Fibroblast of mammary gland (primary cell): ENCODE data around the gene XRCC6.

Experiments used
- DNase-seq: peaks from one replicate; pipeline ENCODE4 v3.0.0-alpha.2; 2010; ENCODE audit warnings: low read depth
- H3K4me3 ChIP-seq: 2 replicates; pipeline ENCODE4 v1.5.1; 2011; ENCODE audit warnings: low read depth, mild to moderate bottlenecking, low read length, moderate library complexity; ENCODE audit not compliant: control insufficient read depth
- TF ChIP-seq, protein P1 (sequence below): conservative IDR thresholded peaks from 2 replicates; pipeline ENCODE4 v1.5.1; 2011; ENCODE audit warnings: low read depth, low read length, inconsistent platforms; ENCODE audit not compliant: control insufficient read depth, insufficient read depth

XRCC6 gene

GRCh38 chr22:41650821-41651220 lies 29.7 kb downstream of the XRCC6 start:
- TF ChIP-seq, protein P1, sequence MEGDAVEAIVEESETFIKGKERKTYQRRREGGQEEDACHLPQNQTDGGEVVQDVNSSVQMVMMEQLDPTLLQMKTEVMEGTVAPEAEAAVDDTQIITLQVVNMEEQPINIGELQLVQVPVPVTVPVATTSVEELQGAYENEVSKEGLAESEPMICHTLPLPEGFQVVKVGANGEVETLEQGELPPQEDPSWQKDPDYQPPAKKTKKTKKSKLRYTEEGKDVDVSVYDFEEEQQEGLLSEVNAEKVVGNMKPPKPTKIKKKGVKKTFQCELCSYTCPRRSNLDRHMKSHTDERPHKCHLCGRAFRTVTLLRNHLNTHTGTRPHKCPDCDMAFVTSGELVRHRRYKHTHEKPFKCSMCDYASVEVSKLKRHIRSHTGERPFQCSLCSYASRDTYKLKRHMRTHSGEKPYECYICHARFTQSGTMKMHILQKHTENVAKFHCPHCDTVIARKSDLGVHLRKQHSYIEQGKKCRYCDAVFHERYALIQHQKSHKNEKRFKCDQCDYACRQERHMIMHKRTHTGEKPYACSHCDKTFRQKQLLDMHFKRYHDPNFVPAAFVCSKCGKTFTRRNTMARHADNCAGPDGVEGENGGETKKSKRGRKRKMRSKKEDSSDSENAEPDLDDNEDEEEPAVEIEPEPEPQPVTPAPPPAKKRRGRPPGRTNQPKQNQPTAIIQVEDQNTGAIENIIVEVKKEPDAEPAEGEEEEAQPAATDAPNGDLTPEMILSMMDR = no peak
- DNase-seq = no peak

GRCh38 chr22:41654322-41654721 lies 33.2 kb downstream of the XRCC6 start:
- TF ChIP-seq, protein P1 = no peak
- no peak for DNase-seq

More at GRCh38 chr22:41650821-41651220, 29.7 kb downstream of the XRCC6 start:
- H3K4me3 ChIP-seq = no peak overlapping the region

DNA sequence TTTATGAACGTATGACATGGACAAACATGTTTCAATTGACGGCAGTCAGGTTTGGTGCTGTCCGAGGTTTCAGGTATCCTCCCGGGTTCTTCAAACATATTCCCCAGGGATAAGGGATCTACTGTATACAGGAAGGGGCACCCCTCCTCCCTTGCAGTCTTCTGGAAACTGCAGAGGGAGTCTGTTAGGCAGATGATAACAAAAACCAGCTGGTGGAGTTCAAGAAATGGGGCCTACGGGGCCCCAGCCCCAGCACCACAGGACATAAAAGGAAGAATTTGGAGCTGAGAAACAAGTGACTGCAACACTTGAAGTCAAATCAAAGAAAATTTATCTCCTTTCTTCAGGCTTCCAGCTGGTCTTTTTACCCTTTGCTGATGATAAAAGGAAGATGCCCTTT lies 35.5 kb downstream of the XRCC6 start:
- TF ChIP-seq, protein P1 = no peak
- H3K4me3 ChIP-seq = no peak overlapping the region
- no peak for DNase-seq

More at GRCh38 chr22:41654322-41654721, 33.2 kb downstream of the XRCC6 start:
- no peak overlapping the region for H3K4me3 ChIP-seq

DNA sequence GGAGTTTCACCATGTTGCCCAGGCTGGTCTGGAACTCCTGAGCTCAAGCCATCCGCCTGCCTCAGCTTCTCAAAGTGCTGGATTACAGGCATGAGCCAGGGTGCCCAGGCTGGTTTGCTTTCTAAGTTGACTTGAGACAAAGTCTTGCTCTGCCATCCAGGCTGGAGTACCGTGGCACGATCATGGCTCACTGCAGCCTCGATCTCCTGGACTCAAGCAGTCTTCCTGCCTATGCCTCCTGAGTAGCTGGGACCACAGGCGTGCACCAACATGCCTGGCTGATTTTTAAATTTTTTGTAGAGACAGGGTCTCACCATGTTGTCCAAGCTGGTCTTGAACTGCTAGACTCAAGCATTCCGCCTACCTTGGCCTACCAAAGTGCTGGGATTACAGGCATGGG lies 36.6 kb downstream of the XRCC6 start:
- TF ChIP-seq, protein P1 = no peak

GRCh38 chr22:41658869-41659268 lies 37.8 kb downstream of the XRCC6 start:
- no peak overlapping the region for H3K4me3 ChIP-seq
- TF ChIP-seq, protein P1 = no peak
- DNase-seq = no peak

More for the DNA sequence above, 36.6 kb downstream of the XRCC6 start:
- no peak for DNase-seq
- H3K4me3 ChIP-seq = no peak overlapping the region

- TF ChIP-seq, protein P1 = no peak
- H3K4me3 ChIP-seq = no peak overlapping the region
- no peak for DNase-seq
These were observed 38.8 kb downstream of the XRCC6 start for GRCh38 chr22:41659941-41660340.

DNA sequence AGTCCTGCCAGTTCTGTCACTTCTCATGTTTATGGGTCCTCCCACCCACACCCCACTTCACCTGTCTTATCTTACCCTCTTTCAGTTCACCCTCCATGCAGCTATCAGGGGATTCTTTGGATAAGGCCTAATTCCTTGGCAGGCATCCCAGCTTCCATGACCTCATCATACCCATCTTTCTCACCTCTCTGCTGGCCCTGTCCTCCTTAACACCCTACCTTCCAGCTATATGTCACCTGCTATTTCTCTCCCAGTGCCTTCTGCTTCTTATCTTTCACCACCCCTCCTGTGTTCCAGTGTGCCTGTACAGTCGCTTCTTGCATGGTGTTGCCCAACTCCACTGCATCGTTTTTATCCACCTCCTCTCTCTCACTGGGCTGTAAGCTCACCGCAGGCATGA lies 39.3 kb downstream of the XRCC6 start:
- TF ChIP-seq, protein P1 = no peak
- DNase-seq = no peak
- H3K4me3 ChIP-seq = no peak overlapping the region
